ENCODE data around the gene SEMA3C. TPM values are rescaled to one million over a fixed set of nuclear protein-coding genes. Genes with fewer than 3 reads are reported as not detected.

SEMA3C gene
- total and polyA plus RNA-seq, 2 donors: 2.8 to 5.6 TPM

DNA sequence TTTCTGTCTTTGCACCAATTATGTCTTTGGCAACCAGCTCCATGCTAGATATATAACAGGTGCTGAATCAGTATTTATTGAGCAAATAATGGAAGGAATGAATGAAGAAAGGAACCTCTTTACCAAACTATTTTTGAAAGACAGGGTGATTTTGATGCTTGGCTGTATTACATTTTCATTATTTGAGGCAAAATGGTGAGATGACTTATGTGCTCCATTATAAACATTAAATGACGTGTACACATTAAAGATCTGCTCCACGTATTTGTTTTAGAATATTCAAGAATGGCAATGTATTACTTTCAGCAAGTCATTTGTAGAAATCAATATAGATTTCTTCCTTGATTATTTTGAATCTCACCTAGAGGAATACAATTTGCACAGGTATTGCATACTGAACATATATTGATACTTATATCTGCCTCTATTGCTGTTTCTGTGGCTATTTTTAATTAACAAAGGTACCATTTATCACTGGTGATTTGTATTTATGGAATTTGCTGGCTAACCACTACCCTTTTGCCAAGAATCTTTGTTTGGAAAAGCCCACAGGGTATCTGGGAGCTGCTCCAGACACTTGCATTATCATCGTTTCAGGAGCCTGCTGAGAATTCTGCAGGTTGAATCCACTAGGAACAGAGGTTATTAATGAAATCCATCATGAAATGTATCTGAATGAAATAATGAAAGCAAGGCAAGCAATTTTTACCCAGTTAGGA lies 92.2 kb downstream of the SEMA3C start:
- H3K4me1 ChIP-seq (ENCODE audit: control insufficient read depth in 2 of 2, insufficient read depth in 2 of 2, low read length in 2 of 2): no peaks in the 10 kb centered on the region
- no peaks in the 10 kb centered on the region for H3K9me3 ChIP-seq (ENCODE audit: control insufficient read depth in 2 of 2, insufficient read depth in 1 of 2, low read length in 1 of 2)
- no peak for DNase-seq (ENCODE audit: low read depth in 6 of 9, low spot score in 9 of 9)
- no peaks in the 10 kb centered on the region for H3K27me3 ChIP-seq (ENCODE audit: control insufficient read depth in 2 of 2, insufficient read depth in 1 of 2, low read length in 1 of 2)
- no peaks in the 10 kb centered on the region for H3K36me3 ChIP-seq (ENCODE audit: control insufficient read depth in 2 of 2, insufficient read depth in 2 of 2, low read length in 1 of 2)
- H3K27ac ChIP-seq (ENCODE audit: low read depth in 1 of 2, low read length in 1 of 2): no peak overlapping the region
- WGBS: 94% methylated on average over 3 of the region's 3 CpGs
- no peak overlapping the region for H3K4me3 ChIP-seq (ENCODE audit: low read length in 2 of 2)

DNA sequence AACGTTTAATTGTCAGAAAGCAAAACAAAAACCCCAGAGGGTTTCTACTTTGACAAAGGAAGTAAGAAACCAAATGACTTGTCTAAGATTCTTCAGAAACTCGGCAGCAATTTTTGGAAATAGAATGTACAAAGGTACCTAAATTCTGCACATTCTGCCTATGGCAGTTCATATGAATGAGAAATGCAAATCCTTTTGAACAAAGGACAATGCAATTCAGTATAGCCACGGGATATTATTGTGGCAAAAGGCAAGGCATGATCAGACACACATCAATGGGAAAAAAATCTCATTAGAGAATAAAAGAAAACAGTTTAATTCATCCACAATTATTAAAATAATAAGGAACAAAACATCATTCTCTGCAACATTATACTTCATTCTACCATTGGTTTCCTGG lies 93.4 kb downstream of the SEMA3C start:
- DNase-seq (ENCODE audit: low read depth in 6 of 9, low spot score in 9 of 9): no peak
- WGBS: 85% methylated on average over 3 of the region's 3 CpGs
- Histone ChIP-seq H3K9me3 (ENCODE audit: control insufficient read depth in 2 of 2, insufficient read depth in 1 of 2, low read length in 1 of 2) (no peaks in the 10 kb centered on the region), H3K27me3 (ENCODE audit: control insufficient read depth in 2 of 2, insufficient read depth in 1 of 2, low read length in 1 of 2) (no peaks in the 10 kb centered on the region), H3K4me3 (ENCODE audit: low read length in 2 of 2) (no peak overlapping the region), H3K27ac (ENCODE audit: low read depth in 1 of 2, low read length in 1 of 2) (no peak overlapping the region), H3K4me1 (ENCODE audit: control insufficient read depth in 2 of 2, insufficient read depth in 2 of 2, low read length in 2 of 2) (no peaks in the 10 kb centered on the region), H3K36me3 (ENCODE audit: control insufficient read depth in 2 of 2, insufficient read depth in 2 of 2, low read length in 1 of 2) (no peaks in the 10 kb centered on the region)

DNA sequence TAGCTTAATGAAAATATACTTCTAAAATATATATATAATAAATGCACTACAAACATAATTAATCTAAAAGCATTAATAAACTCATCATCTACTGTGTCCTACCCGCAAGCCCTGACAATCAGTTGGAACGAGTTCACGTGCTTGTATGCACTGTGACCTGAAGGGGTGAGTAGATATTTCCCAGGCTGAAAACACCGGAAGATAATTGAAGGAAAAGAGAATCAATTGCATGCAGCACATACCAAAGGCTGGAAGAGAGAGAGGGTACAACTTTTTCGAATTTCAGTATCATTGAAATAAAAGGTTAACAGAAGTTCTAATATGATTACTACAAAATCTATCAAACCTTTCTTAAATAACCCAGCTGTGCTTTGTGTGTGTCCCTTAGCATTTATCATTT lies 94.6 kb downstream of the SEMA3C start:
- Histone ChIP-seq H3K27me3 (ENCODE audit: control insufficient read depth in 2 of 2, insufficient read depth in 1 of 2, low read length in 1 of 2) (no peaks in the 10 kb centered on the region), H3K4me3 (ENCODE audit: low read length in 2 of 2) (no peak overlapping the region), H3K36me3 (ENCODE audit: control insufficient read depth in 2 of 2, insufficient read depth in 2 of 2, low read length in 1 of 2) (no peaks in the 10 kb centered on the region), H3K9me3 (ENCODE audit: control insufficient read depth in 2 of 2, insufficient read depth in 1 of 2, low read length in 1 of 2) (no peaks in the 10 kb centered on the region), H3K4me1 (ENCODE audit: control insufficient read depth in 2 of 2, insufficient read depth in 2 of 2, low read length in 2 of 2) (no peaks in the 10 kb centered on the region), H3K27ac (ENCODE audit: low read depth in 1 of 2, low read length in 1 of 2) (no peak overlapping the region)
- DNase-seq (ENCODE audit: low read depth in 6 of 9, low spot score in 9 of 9): no peak
- WGBS: 97% methylated on average over 5 of the region's 5 CpGs

DNA sequence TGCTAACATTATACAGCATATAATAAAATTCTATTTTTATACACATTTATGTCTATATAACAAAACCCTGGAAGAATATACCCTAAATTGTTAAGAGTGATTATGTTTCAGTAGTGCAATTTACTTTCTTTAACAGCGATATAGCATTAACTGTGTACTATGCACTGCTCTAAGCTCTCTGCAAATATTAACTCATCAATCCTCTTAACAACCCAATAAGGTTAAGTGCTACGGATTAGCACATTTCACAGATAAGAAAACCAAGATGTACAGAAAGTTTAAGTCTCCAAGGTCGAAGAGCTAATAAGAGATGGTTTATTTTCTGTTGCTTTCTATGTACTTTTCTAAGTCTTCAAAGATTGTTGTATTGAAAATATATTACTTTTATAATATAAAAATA lies 95.8 kb downstream of the SEMA3C start:
- Histone ChIP-seq H3K27ac (ENCODE audit: low read depth in 1 of 2, low read length in 1 of 2) (no peak overlapping the region), H3K4me3 (ENCODE audit: low read length in 2 of 2) (no peak overlapping the region), H3K27me3 (ENCODE audit: control insufficient read depth in 2 of 2, insufficient read depth in 1 of 2, low read length in 1 of 2) (no peaks in the 10 kb centered on the region), H3K9me3 (ENCODE audit: control insufficient read depth in 2 of 2, insufficient read depth in 1 of 2, low read length in 1 of 2) (no peaks in the 10 kb centered on the region), H3K4me1 (ENCODE audit: control insufficient read depth in 2 of 2, insufficient read depth in 2 of 2, low read length in 2 of 2) (no peaks in the 10 kb centered on the region), H3K36me3 (ENCODE audit: control insufficient read depth in 2 of 2, insufficient read depth in 2 of 2, low read length in 1 of 2) (no peaks in the 10 kb centered on the region)
- WGBS: 96% methylated on average over 3 of the region's 3 CpGs
- no peak for DNase-seq (ENCODE audit: low read depth in 6 of 9, low spot score in 9 of 9)

DNA sequence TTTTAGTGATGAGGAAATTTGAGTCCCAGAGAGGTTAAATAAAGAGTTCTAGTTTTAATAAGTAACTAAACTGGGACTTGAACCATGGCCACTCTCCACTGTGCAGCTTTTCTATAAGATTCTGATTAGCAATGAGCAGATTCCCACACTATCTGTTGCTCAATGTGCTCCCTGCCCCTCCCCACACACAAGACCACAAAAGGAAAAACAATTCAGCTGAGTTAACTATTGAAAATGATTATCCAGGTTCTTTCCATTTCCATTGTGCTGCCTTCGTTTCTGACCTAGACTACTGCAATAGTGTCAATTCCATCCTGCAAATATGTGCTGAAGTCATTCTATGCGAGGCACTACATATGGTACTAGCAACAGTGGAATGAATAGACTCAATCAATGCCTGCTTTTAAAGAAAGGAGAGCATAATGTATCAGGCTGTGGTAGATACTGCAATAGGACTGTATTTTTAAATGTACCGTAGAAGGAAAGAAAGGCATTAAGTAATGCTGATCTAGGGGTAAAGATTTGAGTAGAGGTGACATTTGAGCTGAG lies 97.0 kb downstream of the SEMA3C start:
- 80% methylated on average over 3 of the region's 3 CpGs for WGBS
- H3K27ac ChIP-seq (ENCODE audit: low read depth in 1 of 2, low read length in 1 of 2): no peak overlapping the region
- DNase-seq (ENCODE audit: low read depth in 6 of 9, low spot score in 9 of 9): no peak

DNA sequence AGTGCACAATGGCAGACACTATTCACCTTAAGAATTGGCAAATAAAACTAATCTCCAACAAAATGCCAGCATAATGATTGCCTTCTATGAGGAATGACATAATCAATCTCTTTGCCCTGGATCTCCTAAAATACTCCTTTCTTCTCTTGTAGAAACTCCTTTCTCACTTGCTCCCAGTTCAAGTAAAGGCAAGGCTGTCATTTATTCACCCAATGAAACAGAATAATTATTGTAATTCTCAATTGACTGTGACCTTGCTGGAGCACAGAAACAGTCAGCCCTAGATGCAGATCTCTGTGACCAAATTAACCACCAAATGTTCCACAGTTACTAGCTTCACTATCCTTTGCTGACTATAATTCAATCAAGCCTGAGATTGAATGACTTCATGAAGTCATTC lies 99.3 kb downstream of the SEMA3C start:
- no peak overlapping the region for H3K27ac ChIP-seq (ENCODE audit: low read depth in 1 of 2, low read length in 1 of 2)

More for the DNA sequence above, 97.0 kb downstream of the SEMA3C start:
- Histone ChIP-seq H3K4me3 (ENCODE audit: low read length in 2 of 2) (no peak overlapping the region), H3K27me3 (ENCODE audit: control insufficient read depth in 2 of 2, insufficient read depth in 1 of 2, low read length in 1 of 2) (no peaks in the 10 kb centered on the region), H3K4me1 (ENCODE audit: control insufficient read depth in 2 of 2, insufficient read depth in 2 of 2, low read length in 2 of 2) (no peaks in the 10 kb centered on the region), H3K36me3 (ENCODE audit: control insufficient read depth in 2 of 2, insufficient read depth in 2 of 2, low read length in 1 of 2) (no peaks in the 10 kb centered on the region), H3K9me3 (ENCODE audit: control insufficient read depth in 2 of 2, insufficient read depth in 1 of 2, low read length in 1 of 2) (no peaks in the 10 kb centered on the region)

DNA sequence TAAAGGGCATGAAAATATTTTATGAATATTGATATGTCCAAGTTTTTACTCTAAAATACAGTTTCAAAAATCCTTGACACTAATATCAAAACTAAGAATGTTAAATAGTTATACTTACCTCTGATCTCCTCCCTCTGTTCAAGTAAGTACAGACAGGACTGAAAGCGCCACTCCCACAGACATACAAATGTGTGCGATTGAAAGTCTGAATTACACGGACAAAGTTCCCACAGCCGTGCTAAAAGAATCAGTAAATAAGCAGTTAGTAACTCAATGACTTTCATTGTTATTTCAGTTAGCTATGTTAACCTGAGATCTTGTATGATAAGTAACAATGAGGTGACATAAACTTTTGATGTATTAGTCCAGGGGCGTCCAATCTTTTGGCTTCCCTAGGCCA lies 100.7 kb downstream of the SEMA3C start:
- Histone ChIP-seq H3K27ac (ENCODE audit: low read depth in 1 of 2, low read length in 1 of 2) (no peak overlapping the region), H3K4me3 (ENCODE audit: low read length in 2 of 2) (no peak overlapping the region), H3K27me3 (ENCODE audit: control insufficient read depth in 2 of 2, insufficient read depth in 1 of 2, low read length in 1 of 2) (no peaks in the 10 kb centered on the region), H3K36me3 (ENCODE audit: control insufficient read depth in 2 of 2, insufficient read depth in 2 of 2, low read length in 1 of 2) (no peaks in the 10 kb centered on the region), H3K4me1 (ENCODE audit: control insufficient read depth in 2 of 2, insufficient read depth in 2 of 2, low read length in 2 of 2) (no peaks in the 10 kb centered on the region), H3K9me3 (ENCODE audit: control insufficient read depth in 2 of 2, insufficient read depth in 1 of 2, low read length in 1 of 2) (no peaks in the 10 kb centered on the region)
- WGBS: 97% methylated on average over 5 of the region's 5 CpGs
- no peak for DNase-seq (ENCODE audit: low read depth in 6 of 9, low spot score in 9 of 9)

More for the DNA sequence above, 99.3 kb downstream of the SEMA3C start:
- Histone ChIP-seq H3K4me3 (ENCODE audit: low read length in 2 of 2) (no peak overlapping the region), H3K9me3 (ENCODE audit: control insufficient read depth in 2 of 2, insufficient read depth in 1 of 2, low read length in 1 of 2) (no peaks in the 10 kb centered on the region), H3K36me3 (ENCODE audit: control insufficient read depth in 2 of 2, insufficient read depth in 2 of 2, low read length in 1 of 2) (no peaks in the 10 kb centered on the region), H3K4me1 (ENCODE audit: control insufficient read depth in 2 of 2, insufficient read depth in 2 of 2, low read length in 2 of 2) (no peaks in the 10 kb centered on the region), H3K27me3 (ENCODE audit: control insufficient read depth in 2 of 2, insufficient read depth in 1 of 2, low read length in 1 of 2) (no peaks in the 10 kb centered on the region)
- DNase-seq (ENCODE audit: low read depth in 6 of 9, low spot score in 9 of 9): no peak

DNA sequence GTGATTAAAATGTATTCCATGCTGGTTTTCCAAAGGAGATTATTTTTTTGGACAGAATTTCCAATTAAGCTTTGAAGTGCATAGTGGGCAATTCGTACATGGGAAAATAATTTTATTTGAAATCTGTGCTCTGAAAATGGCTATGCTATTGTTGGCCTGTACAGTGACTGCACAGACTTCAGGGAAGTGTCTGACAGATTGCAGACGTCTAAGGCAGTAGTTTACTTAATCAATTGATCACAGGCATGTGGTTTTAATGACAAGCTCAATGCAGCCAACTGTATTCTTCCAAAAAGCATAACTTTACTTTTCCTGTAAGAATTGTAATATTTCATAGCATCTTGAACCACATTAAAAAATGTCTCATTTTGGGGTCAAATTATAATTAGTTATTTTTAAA lies 102.0 kb downstream of the SEMA3C start:
- no peak for DNase-seq (ENCODE audit: low read depth in 6 of 9, low spot score in 9 of 9)
- Histone ChIP-seq H3K27me3 (ENCODE audit: control insufficient read depth in 2 of 2, insufficient read depth in 1 of 2, low read length in 1 of 2) (no peaks in the 10 kb centered on the region), H3K27ac (ENCODE audit: low read depth in 1 of 2, low read length in 1 of 2) (no peak overlapping the region), H3K36me3 (ENCODE audit: control insufficient read depth in 2 of 2, insufficient read depth in 2 of 2, low read length in 1 of 2) (no peaks in the 10 kb centered on the region), H3K4me3 (ENCODE audit: low read length in 2 of 2) (no peak overlapping the region), H3K4me1 (ENCODE audit: control insufficient read depth in 2 of 2, insufficient read depth in 2 of 2, low read length in 2 of 2) (no peaks in the 10 kb centered on the region), H3K9me3 (ENCODE audit: control insufficient read depth in 2 of 2, insufficient read depth in 1 of 2, low read length in 1 of 2) (no peaks in the 10 kb centered on the region)
- WGBS: 94% methylated on average over 2 of the region's 2 CpGs

DNA sequence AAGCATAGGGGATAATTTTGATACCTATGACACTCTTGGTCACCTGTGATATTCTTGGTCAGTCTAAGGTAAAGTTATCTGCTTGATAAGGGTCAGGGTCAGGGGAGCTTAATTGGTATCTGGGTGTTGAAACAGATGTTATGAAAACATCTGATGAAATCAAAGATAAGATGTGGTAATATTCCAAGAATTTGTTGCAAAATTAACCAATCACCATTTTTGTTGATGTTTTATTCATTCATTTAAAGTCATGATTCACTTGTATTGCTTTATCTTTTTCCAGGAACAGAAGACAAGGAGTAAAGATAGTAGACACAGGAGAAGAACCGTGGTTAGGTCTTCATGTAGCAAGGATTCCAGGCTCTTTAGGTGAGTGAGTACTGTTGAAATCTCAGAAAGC lies 103.1 kb downstream of the SEMA3C start:
- WGBS: 84% methylated on average over 1 of the region's 1 CpG
- Histone ChIP-seq H3K4me1 (ENCODE audit: control insufficient read depth in 2 of 2, insufficient read depth in 2 of 2, low read length in 2 of 2) (no peaks in the 10 kb centered on the region), H3K27me3 (ENCODE audit: control insufficient read depth in 2 of 2, insufficient read depth in 1 of 2, low read length in 1 of 2) (no peaks in the 10 kb centered on the region)

More for the DNA sequence above, 103.1 kb downstream of the SEMA3C start:
- no peaks in the 10 kb centered on the region for H3K9me3 ChIP-seq (ENCODE audit: control insufficient read depth in 2 of 2, insufficient read depth in 1 of 2, low read length in 1 of 2)
- no peak overlapping the region for H3K4me3 ChIP-seq (ENCODE audit: low read length in 2 of 2)
- H3K36me3 ChIP-seq (ENCODE audit: control insufficient read depth in 2 of 2, insufficient read depth in 2 of 2, low read length in 1 of 2): no peaks in the 10 kb centered on the region
- no peak overlapping the region for H3K27ac ChIP-seq (ENCODE audit: low read depth in 1 of 2, low read length in 1 of 2)
- no peak for DNase-seq (ENCODE audit: low read depth in 6 of 9, low spot score in 9 of 9)
